ENCODE data around the gene KCNA2. TPM values are rescaled to one million over a fixed set of nuclear protein-coding genes. Genes with fewer than 3 reads are reported as not detected.

KCNA2 gene
- total RNA-seq, 1 donor from 2014 or later = 0.64 TPM

GRCh38 chr1:110645211-110645610, 39.1 kb upstream of the KCNA2 start:
- no peak overlapping the region for H3K27ac ChIP-seq
- no peak for ATAC-seq
- intact Hi-C loops (cut with DNase I) = no loop called here
- TF ChIP-seq, protein P1, sequence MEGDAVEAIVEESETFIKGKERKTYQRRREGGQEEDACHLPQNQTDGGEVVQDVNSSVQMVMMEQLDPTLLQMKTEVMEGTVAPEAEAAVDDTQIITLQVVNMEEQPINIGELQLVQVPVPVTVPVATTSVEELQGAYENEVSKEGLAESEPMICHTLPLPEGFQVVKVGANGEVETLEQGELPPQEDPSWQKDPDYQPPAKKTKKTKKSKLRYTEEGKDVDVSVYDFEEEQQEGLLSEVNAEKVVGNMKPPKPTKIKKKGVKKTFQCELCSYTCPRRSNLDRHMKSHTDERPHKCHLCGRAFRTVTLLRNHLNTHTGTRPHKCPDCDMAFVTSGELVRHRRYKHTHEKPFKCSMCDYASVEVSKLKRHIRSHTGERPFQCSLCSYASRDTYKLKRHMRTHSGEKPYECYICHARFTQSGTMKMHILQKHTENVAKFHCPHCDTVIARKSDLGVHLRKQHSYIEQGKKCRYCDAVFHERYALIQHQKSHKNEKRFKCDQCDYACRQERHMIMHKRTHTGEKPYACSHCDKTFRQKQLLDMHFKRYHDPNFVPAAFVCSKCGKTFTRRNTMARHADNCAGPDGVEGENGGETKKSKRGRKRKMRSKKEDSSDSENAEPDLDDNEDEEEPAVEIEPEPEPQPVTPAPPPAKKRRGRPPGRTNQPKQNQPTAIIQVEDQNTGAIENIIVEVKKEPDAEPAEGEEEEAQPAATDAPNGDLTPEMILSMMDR (IDR thresholded peaks at IDR 0.05) = no peak
- H3K4me1 ChIP-seq = peaks cover 47% of the 10 kb centered on the region
- H3K4me3 ChIP-seq = no peak overlapping the region
- no peaks in the 10 kb centered on the region for H3K9me3 ChIP-seq
- no peak for DNase-seq
- H3K27me3 ChIP-seq = no peaks in the 10 kb centered on the region
- no peaks in the 10 kb centered on the region for H3K36me3 ChIP-seq

- no peak overlapping the region for H3K4me3 ChIP-seq
- no peaks in the 10 kb centered on the region for H3K36me3 ChIP-seq
- intact Hi-C loops (cut with DNase I) = no loop called here
- no peaks in the 10 kb centered on the region for H3K27me3 ChIP-seq
- H3K4me1 ChIP-seq = peaks cover 52% of the 10 kb centered on the region
- H3K27ac ChIP-seq = no peak overlapping the region
- ATAC-seq = peak; percentile 55
- H3K9me3 ChIP-seq = no peaks in the 10 kb centered on the region
- DNase-seq = no peak
- TF ChIP-seq, protein P1 (IDR thresholded peaks at IDR 0.05) = no peak
Observed at GRCh38 chr1:110643879-110644472, 37.8 kb upstream of the KCNA2 start.

- Histone ChIP-seq H3K27ac (no peak overlapping the region), H3K4me3 (no peak overlapping the region), H3K36me3 (no peaks in the 10 kb centered on the region), H3K4me1 (peaks cover 22% of the 10 kb centered on the region), H3K27me3 (no peaks in the 10 kb centered on the region), H3K9me3 (no peaks in the 10 kb centered on the region)
- peak; percentile 28 for ATAC-seq
- TF ChIP-seq, protein P1 (IDR thresholded peaks at IDR 0.05) = no peak
- DNase-seq = no peak
- intact Hi-C loops (cut with DNase I) = no loop called here
Observed at GRCh38 chr1:110639724-110640386, 33.7 kb upstream of the KCNA2 start.

DNA sequence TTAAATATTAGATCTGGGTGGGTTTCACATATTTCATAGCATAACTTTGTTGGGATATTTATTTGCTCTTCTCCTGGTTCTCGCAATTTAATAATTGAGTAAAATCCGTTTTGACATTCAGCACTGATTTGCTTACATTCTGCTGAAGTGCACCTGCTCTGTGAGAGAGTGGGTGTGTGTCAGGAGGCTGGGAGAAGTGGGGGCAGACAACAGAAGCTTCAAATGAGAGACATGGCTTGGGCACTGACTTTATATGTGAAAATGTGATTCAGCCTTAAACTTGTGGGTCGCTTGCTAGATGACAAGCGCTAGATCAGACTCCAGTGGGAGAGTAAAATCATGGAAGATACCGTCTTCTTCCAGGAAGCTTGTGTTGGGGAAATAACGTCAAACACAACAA, 32.4 kb upstream of the KCNA2 start:
- DNase-seq (no peak), ATAC-seq (no peak)
- TF ChIP-seq, protein P1 (IDR thresholded peaks at IDR 0.05) = no peak
- Histone ChIP-seq H3K27me3 (no peaks in the 10 kb centered on the region), H3K4me1 (peaks cover 26% of the 10 kb centered on the region), H3K36me3 (no peaks in the 10 kb centered on the region), H3K4me3 (no peak overlapping the region), H3K9me3 (no peaks in the 10 kb centered on the region), H3K27ac (no peak overlapping the region)
- intact Hi-C loops (cut with DNase I) = no loop called here

DNA sequence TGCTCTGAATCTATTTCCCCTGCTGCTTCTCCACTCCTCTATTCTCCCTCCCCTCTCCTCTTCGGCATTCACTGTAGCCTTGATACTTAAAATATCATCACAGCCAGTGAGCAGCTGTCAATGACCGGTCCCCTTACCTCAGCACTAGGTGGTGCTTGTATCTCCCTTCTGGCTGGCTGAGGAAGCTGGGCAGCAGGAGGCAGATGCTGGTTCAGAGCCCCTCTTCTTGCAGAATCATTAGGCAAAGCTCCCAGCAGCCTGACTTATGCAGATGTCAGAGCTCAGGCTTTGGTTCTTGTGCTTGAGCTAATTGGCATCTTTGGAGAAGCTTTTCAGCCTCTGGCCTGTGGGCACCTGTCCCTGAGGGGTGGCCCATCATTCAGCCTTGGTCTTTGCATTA, 31.9 kb upstream of the KCNA2 start:
- intact Hi-C loops (cut with DNase I) = no loop called here

More for the DNA sequence above, 31.9 kb upstream of the KCNA2 start:
- H3K27ac ChIP-seq = no peak overlapping the region
- H3K27me3 ChIP-seq = no peaks in the 10 kb centered on the region
- peaks cover 23% of the 10 kb centered on the region for H3K4me1 ChIP-seq
- TF ChIP-seq, protein P1 (IDR thresholded peaks at IDR 0.05) = no peak
- no peak overlapping the region for H3K4me3 ChIP-seq
- H3K36me3 ChIP-seq = no peaks in the 10 kb centered on the region
- no peaks in the 10 kb centered on the region for H3K9me3 ChIP-seq
- DNase-seq = no peak
- no peak for ATAC-seq
